ENCODE data around the gene GTF2A1L.

GRCh38 chr2:48717846-48718245 lies 100.2 kb downstream of the GTF2A1L start:
- TF ChIP-seq, protein P1, sequence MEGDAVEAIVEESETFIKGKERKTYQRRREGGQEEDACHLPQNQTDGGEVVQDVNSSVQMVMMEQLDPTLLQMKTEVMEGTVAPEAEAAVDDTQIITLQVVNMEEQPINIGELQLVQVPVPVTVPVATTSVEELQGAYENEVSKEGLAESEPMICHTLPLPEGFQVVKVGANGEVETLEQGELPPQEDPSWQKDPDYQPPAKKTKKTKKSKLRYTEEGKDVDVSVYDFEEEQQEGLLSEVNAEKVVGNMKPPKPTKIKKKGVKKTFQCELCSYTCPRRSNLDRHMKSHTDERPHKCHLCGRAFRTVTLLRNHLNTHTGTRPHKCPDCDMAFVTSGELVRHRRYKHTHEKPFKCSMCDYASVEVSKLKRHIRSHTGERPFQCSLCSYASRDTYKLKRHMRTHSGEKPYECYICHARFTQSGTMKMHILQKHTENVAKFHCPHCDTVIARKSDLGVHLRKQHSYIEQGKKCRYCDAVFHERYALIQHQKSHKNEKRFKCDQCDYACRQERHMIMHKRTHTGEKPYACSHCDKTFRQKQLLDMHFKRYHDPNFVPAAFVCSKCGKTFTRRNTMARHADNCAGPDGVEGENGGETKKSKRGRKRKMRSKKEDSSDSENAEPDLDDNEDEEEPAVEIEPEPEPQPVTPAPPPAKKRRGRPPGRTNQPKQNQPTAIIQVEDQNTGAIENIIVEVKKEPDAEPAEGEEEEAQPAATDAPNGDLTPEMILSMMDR (IDR thresholded peaks at IDR 0.05 in 4 of 5, conservative IDR thresholded peaks at IDR 0.05 in 1 of 5) = no peak
- no peak for TF ChIP-seq POLR2A (IDR thresholded peaks at IDR 0.05)

Measured in gastrocnemius medialis (tissue), 4 donors.